Stimulated activated CD4-positive, alpha-beta T cell treated with anti-CD3 and anti-CD28 coated beads, Interleukin-2, amount 100 ng/mL, for 24 hours (primary cell): ENCODE data around the gene LRFN2.

Experiments used
- DNase-seq, 2 donors: peaks; one replicate each; pipeline ENCODE4 v3.0.0-alpha.2; 2020

The LRFN2 gene

GRCh38 chr6:40469323-40469722, 117.8 kb downstream of the LRFN2 start:
- DNase-seq: no peak

DNA sequence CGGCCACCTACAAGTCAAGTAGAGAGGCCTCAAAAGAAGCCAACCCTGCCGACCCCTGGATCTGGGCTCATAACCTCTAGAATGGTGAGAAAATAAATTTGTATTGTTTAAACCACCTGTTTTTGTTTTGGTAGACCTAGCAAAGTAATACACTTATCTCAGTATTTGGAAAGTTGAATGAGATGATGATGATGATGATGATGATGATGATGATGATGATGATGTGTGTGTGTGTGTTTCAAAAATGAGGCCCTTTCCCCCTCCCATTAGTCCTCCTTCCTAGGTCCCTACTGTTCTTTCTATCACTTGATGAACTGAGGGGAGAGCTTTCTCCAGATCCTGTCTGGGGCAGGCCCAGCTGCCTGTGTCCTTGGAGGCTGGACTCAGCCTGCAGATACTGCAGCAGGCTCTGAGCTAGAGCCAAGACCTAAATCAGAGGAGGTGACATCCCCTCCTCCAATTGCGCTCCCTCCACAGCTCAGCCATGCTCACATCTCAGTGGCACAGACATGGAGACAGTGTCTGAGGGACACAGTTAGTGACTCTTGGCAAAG, 120.1 kb downstream of the LRFN2 start:
- no peak for DNase-seq

- no peak for DNase-seq
Measured at GRCh38 chr6:40461643-40462042, 125.5 kb downstream of the LRFN2 start.

DNA sequence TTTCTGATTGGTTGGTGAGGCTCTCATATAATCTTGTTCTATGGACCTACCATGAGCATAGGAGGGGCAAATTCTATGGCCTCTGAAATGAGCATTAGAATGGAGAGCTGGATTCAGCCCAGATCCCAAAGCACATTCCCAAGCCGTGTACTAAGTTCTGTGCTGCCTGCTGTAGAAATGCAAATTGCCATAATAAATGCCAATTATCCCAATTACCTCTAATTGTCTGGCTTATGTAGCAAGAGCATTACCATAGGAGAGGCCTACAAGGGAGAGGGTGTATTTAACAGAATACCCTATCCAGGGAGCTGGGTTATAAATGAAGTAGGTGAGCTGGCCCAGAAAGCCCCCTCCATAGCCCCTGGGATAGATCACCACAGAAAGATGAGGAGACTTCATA, 126.8 kb downstream of the LRFN2 start:
- no peak for DNase-seq

DNA sequence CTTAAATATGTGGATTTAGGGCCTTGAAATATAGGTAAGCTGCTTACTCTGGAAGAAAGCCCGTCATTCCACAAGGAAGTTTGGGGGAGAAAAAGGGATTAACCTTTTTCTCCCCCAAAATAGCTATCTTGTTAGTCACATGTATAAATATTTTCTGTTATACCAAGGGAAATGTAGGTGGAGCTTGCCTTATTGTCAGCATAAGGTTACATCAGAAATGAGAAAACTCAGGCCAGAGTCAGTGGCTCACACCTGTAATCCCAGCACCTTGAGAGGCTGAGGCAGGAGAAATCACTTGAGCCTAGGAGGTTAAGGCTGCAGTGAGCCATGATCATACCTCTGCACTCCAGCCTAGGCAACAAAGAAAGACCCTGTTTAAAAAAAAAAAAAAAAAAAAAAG, 129.9 kb downstream of the LRFN2 start:
- no peak for DNase-seq

GRCh38 chr6:40456390-40457013, 130.7 kb downstream of the LRFN2 start:
- DNase-seq: no peak

DNA sequence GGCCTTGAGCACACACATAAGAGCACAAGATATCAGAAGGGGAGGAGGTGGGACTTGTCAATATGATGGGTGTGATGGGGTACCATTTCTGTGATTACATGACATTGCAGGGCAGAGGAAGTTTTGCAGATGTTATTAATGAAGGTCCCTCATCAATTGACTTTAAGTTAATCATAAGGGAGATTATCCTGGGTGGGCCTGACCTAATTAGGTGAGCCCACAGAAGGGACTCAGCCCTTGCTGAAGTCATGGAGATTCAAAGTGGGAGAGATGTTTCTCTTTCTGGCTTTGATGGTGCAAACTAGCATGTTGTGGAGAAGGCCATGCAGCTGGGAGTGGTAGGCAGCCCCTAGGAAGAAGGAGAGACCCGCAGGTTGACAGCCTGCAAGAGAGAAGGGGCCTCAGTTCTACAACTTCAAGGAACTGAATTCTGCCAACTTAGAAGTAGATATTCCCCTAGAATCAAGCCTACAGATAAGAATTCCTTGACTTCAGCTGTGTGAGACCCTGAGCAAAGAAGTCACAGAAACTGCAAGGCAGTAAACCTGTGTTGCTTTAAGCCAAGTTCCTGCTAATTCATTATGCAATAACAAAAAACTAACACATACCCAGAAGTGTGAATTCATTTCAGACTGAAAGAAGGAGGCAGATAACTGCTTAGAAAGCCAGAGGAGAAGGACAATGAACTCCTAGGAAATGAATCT, 131.3 kb downstream of the LRFN2 start:
- no peak for DNase-seq

- no peak for DNase-seq
Measured at GRCh38 chr6:40450483-40450882, 136.7 kb downstream of the LRFN2 start.

GRCh38 chr6:40444811-40445210, 142.4 kb downstream of the LRFN2 start:
- no peak for DNase-seq

DNA sequence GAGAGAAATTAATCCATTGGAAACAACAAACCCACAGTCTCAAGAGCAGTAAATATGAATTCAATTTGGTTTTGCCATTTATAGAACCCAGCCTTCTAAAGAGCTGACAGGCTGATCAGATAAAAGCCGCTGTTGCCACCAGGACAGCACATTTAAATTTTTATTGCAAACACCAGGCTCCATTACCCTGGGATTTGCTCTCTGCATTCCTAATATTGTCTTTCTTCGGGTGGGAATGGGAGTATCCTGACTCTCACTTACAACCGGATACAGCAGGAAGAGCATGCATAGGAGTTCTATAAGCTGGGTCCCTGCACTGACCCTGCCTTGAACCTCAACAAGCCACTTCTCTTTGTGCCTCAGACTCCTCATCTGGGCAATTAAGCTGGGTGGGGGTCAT, 142.9 kb downstream of the LRFN2 start:
- DNase-seq: no peak

DNA sequence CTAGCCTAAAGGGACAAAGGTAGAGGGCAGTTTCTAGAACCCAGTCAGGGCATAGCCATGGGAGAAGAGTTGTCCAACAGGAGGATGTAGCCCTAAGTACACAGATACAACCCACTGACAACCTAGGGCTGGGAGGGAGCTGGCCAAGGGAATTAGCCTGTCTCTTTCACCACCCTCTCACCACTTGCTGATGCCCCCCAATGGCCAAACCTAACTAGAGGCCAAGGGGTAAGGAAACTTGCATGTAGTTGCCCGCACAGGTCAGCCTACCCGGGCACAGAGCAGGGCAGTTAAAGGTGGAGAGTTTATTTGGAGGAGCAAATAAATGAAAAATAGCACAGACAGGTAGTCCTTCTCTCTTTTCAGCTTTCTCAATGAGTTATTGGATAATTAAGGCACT, 143.3 kb downstream of the LRFN2 start:
- DNase-seq: no peak

DNA sequence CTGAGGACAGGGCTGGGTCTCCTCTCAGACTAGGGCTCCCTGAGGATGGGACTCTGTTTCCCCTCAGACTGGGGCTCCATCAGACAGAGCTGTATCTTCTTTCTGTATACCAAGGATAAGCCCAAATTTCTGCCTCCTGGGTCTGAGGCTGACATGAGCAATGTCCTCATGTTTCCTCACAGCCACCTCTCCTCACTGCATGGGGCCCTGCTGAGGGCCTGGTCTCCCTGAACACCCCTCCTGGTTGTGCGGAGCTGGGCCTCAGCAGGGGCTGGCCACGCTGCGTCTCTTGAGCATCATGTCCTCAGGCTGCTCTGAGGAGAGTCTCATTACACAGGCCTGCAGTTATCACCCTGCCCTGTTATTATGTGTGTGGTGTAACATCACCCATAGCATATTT, 144.6 kb downstream of the LRFN2 start:
- DNase-seq: no peak

DNA sequence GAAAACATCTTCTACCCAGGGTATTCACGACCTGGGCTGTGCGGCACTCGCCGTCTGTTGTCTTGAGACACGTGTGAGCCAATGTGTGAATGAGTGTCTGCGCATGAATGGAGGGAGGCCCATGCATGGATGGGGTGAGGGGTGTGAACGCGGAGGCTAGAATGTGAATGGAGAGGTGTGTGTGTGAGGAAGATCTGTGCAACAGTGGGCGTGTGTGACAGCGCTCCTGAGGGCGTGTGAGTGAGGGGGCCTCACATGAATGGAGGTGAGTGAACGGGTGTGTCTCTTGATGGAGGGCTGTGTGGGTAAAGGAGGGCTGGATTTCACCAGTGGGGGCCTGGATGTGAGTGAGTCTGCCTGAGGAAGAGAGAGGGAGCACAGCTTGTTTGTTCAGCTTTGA, 146.0 kb downstream of the LRFN2 start:
- no peak for DNase-seq

- no peak for DNase-seq
Measured at GRCh38 chr6:40440053-40440452, 147.1 kb downstream of the LRFN2 start.

DNA sequence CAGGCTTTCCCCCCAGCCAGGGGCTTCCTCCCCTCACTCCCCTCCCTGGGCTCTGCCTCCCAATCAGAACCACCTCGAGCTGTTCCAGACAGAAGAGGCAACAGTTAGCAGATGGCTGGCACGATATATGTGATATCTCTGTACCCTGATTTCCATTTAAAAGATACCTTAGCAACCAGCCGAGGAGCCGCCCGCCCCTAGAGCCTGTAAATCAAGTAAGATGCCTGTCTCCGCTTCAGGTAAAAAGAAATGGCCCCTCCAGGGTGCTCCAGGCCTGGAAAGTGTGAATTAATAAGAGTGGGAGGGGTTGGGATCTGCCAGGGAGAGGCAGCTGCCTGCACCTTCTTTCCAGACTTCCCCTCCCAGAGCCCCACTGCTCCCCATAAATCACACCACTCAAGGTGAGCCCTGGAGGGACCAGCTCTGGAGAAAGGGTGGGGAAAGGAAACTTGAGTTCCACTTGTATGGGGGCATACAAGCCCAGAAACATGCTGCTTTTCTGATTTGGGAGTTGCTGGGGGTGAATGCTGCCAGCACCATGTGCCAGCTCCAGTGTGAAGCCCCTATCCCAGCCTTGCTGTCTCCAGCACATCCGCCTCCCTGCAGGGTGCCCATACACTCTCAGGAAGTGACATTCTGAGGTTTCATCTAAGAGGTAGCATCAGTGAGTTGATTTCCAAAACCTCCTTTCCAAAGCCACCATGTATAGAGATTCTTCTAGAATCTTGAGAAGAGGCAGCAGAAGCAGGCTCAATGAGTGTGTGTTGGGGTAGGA, 148.0 kb downstream of the LRFN2 start:
- DNase-seq: no peak

- DNase-seq: no peak
Measured at GRCh38 chr6:40438246-40438887, 148.8 kb downstream of the LRFN2 start.

- DNase-seq: no peak
Measured at GRCh38 chr6:40437631-40438030, 149.5 kb downstream of the LRFN2 start.

- DNase-seq: no peak
Measured at GRCh38 chr6:40436685-40437604, 150.2 kb downstream of the LRFN2 start.

DNA sequence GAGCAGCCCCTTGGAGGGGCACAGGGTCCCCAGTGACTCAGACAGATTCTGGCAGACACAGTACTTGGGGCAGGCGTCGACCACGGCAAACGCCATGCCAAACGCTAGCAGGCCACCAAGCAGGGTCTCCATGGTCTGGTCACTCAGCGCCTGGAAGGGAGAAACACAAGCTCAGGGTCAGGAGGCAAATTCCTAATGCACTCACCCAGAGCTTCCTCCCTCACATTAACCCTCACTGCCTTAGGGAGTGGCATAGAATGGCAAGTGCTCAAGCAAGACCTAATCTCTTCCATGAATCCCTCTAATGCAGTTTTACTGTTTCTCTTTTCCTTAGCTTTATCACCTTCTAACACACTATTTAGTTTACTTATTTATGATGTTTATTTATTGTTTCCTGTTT, 154.2 kb downstream of the LRFN2 start:
- no peak for DNase-seq

GRCh38 chr6:40431706-40432105, 155.5 kb downstream of the LRFN2 start:
- no peak for DNase-seq

- no peak for DNase-seq
Measured at GRCh38 chr6:40427196-40427595, 160.0 kb downstream of the LRFN2 start.
